ENCODE measurements around the gene RAB17.
"Not testable (repeated sequence)": the region's sequence is repeated elsewhere in the genome, so short reads cannot be mapped to it uniquely, and the experiment has no call there.

The RAB17 gene

GRCh38 chr2:237623428-237624403 lies 33.2 kb upstream of the RAB17 start:
- no peak for DNase-seq

GRCh38 chr2:237618449-237618848 lies 27.9 kb upstream of the RAB17 start:
- no peak for DNase-seq

- no peak for DNase-seq
These were observed 27.1 kb upstream of the RAB17 start for GRCh38 chr2:237617587-237617982.

GRCh38 chr2:237616734-237617586 lies 26.4 kb upstream of the RAB17 start:
- no peak for DNase-seq

- DNase-seq, result no peak
These were observed 25.8 kb upstream of the RAB17 start for GRCh38 chr2:237616373-237616733.

- DNase-seq, result no peak
These were observed 25.2 kb upstream of the RAB17 start for GRCh38 chr2:237615631-237616249.

- no peak for DNase-seq
These were observed 23.7 kb upstream of the RAB17 start for GRCh38 chr2:237614151-237614720.

- no peak for DNase-seq
These were observed 23.1 kb upstream of the RAB17 start for GRCh38 chr2:237613679-237614078.

- no peak for DNase-seq
These were observed 22.2 kb upstream of the RAB17 start for GRCh38 chr2:237612527-237613357.

- DNase-seq, result not testable (repeated sequence)
These were observed 16.0 kb upstream of the RAB17 start for GRCh38 chr2:237606522-237606921.

- DNase-seq, result no peak
These were observed 14.4 kb upstream of the RAB17 start for GRCh38 chr2:237604960-237605359.

- no peak for DNase-seq
These were observed 13.9 kb upstream of the RAB17 start for GRCh38 chr2:237604391-237604790.

GRCh38 chr2:237603718-237604362 lies 13.3 kb upstream of the RAB17 start:
- no peak for DNase-seq

GRCh38 chr2:237603049-237603717 lies 12.6 kb upstream of the RAB17 start:
- no peak for DNase-seq

GRCh38 chr2:237602409-237602808 lies 11.9 kb upstream of the RAB17 start:
- no peak for DNase-seq

GRCh38 chr2:237601453-237602116 lies 11.1 kb upstream of the RAB17 start:
- DNase-seq, result no peak

GRCh38 chr2:237600205-237600846 lies 9.8 kb upstream of the RAB17 start:
- DNase-seq, result no peak

- DNase-seq, result no peak
These were observed 9.1 kb upstream of the RAB17 start for GRCh38 chr2:237599465-237600110.

All from activated CD4-positive, CD25-positive, alpha-beta regulatory T cell treated with anti-CD3 and anti-CD28 coated beads, Interleukin-2, amount 50 U/mL, for 72 hours (primary cell).